Right ventricle myocardium superior (tissue), 1 donor: ENCODE data around the gene ST7. TPM values are rescaled to one million over a fixed set of nuclear protein-coding genes. Genes with fewer than 3 reads are reported as not detected.
"Not testable (repeated sequence)": the region's sequence is repeated elsewhere in the genome, so short reads cannot be mapped to it uniquely, and the experiment has no call there.

ENCODE experiments used
- ATAC-seq: fragments of 200-7000 bp; cut with Tn5 transposase; one replicate; pipeline ENCODE4 v1.9.1; 2020; ENCODE audit warnings: mild to moderate bottlenecking; ENCODE audit not compliant: poor library complexity
- DNase-seq: peaks from one replicate; pipeline ENCODE4 v3.0.0-alpha.2; 2020
- intact Hi-C: fragments of 100-400 bp; cut with DNase I; formaldehyde crosslinking; loops from one replicate; pipeline ENCODE4 v1.11.2; 2022
- total RNA-seq: library from RNA; stranded (reverse); fragmentation: NEBNext Ultra II Directional; extraction: Animal tissue kit (Norgen Biotek cat#: 25700); gene quantifications from one replicate; pipeline ENCODE4 v1.2.1, GENCODE V29; 2021
- donor health status: DM: no; HTN: yes; CAD: no; lungs with severe emphysema.

The ST7 gene
- total RNA-seq, 1 donor from 2014 or later, result 29.7 TPM

DNA sequence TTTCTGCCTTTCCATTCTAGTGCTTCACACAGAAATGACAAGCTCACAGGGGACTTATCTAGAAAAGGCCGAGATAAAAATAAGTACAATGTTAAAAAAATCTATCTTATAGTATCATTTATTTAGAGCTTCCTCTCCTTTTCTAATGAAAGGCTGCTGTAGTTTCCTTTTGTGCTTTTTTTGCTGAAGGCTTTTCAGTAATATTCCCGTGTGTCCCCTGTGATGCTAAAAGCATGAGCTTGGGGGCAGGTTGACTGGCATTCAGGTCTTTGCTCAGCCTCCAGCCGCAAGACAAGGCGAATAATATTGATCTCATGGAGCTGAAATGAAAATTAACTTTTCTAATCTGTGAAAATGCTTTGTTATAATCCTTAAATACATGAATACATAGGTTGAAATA, 143.0 kb downstream of the ST7 start:
- ATAC-seq (no peak), DNase-seq (no peak)
- intact Hi-C loops, result no loop called here

DNA sequence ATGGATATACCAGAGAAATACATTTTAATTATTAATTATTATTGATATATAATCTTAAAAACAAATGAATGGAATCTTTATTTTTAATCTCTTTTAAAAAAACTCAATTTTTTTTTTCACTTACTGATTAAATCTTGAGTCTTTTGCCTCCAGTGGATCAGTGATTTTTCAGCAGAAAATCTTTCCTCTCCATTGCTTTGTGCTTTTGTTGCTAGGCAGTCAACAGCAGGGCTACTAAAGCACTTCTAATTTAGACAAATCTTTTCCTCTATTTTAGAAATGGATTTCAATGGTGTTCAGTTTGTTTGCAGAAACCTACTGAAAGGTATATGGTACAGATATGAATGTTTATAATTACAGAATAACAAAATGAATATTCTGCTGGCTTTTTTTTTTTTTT, 143.6 kb downstream of the ST7 start:
- DNase-seq (no peak), ATAC-seq (no peak)
- intact Hi-C loops, result no loop called here

DNA sequence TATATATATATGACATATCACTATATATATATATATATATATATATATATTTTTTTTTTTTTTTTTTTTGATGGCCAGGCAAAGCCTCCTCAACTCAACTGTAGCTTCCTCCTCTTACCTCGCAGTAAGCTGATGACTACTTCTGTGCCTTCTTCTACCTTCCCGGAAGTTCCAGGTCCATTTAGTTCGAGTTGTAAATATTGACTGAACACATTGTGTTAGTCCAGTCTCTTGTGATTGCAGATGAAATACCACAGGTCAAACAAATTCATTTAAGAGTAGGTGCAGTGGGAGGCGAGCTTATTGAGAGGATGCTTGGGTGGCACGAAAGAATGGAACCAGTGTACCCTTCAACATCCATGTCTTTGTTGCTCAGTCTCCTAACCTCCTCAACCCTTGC, 144.6 kb downstream of the ST7 start:
- intact Hi-C loops, result no loop called here
- DNase-seq (no peak), ATAC-seq (no peak)

DNA sequence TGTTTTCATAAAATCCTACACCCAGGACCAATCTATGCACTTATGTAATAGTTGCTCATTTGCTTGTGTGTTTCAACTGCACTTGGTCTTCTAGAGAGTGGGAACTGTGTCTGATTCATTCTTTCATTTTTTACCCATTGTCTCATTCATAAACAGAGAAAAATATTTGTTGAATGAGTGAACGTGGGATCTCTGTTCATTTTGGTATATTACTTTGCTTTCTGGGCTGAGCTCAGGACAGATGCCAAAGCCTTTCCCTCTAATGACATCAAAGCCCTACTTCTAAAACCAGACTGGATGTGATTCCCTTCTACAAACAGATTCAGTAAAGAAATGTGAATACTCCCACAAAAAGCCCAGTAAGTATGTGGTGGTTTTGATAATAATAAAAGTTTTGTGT, 145.2 kb downstream of the ST7 start:
- no peak for ATAC-seq
- DNase-seq, result no peak
- intact Hi-C loops, result no loop called here

DNA sequence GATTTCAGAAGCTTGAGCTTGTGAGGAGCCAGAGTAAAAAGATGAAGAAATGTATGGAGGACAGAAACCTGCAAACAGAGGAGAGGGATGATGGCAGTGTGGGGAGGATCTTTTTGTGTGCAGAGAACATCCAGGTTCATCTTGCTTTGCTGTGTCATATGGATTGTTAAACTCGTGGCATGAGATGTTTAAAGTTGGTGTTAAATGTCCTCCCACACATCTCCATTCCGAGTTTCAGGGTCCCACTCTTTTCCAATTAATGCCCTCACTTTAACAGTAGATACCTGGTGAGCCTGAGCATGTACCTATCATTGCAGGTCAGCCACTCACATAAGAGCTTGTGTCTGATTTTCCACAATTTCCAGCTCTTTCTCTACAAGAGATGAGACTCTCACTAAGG, 147.7 kb downstream of the ST7 start:
- intact Hi-C loops, result no loop called here
- no peak for DNase-seq
- no peak for ATAC-seq

DNA sequence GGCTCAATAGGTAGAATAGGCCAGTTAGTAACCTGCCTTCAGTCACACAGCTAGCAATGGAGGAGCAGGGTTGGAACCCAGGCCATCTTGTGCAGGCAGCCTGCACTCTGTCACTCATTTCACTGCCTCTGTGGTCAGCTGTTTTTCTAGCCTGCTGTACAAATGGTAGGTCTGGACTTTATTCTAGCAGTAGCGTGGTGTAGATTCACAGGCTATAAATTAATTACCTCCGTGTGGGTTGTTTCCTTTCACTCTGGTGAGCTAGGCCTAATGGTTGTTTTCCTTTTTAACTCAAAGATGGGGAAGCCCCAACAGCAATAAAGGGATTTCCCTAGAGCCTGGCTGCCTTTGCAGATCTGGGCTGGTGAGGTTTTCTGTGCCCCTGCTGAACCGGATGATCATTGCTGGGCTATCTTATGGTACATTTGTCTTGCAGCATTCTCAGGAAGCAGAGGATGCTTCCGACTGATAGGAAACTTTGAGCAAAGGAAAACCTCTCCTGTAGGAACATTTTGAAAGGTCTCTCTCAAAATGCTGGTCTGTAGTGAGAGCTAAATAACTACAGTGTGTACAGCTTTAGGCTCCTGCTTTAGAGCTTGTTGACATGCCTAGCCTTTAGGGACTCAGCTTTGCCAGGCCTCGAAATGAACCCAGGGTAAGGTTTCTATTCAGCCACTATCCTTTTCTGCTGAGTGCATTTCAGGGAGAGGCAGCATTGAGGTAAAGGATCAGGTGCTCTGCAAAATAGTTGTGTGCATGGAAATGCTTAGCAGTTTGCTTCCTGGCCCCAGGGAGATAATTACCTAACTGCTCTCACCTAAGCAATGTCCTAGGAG, 157.4 kb downstream of the ST7 start:
- ATAC-seq, result peak; percentile 69
- intact Hi-C loops, result no loop called here

DNA sequence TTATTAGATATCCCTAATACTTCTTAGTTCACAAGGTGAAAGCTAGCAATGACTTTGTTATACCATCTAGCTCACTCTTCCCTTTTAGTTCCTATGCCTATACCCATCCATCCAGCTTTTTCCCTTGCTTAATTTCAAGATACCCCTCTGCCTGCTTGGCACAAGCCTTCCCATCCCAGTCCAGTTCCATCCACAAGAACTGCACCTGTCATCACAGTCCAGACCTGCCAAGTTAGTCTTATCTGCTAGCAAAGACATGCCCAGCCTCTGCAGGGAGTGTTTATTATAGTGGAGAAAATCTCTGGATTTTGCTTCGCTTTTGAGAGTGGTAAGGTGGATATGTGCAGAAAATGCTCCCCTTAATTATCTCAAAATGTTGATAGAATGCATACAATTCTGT, 158.2 kb downstream of the ST7 start:
- ATAC-seq (peak; percentile 94), DNase-seq (no peak)
- intact Hi-C loops, result no loop called here

More for the DNA sequence above, 157.4 kb downstream of the ST7 start:
- DNase-seq, result no peak

DNA sequence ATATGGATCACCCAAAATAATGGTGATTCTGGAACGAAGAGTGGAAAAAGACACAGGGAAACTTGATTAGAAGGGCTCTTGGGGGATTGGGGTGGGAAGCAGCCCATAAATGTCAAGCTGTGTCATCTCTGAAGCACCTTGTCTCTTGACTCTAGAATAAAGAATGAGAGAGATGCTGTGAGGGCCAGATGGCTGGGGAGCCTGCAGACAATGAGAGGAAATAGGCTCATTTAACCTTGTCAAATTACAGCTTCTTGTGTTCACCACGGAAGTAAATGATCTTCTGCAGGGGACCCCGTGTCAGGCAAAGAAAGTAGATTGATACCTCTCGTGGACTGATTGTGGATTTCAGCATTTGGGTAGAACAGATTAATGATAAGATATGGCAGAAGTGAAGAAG, 159.3 kb downstream of the ST7 start:
- no peak for DNase-seq
- intact Hi-C loops, result loop anchor here (2.0 kb wide), 1 partner anchor 124 kb away; no protein-coding TSS in a partner anchor
- ATAC-seq, result no peak

DNA sequence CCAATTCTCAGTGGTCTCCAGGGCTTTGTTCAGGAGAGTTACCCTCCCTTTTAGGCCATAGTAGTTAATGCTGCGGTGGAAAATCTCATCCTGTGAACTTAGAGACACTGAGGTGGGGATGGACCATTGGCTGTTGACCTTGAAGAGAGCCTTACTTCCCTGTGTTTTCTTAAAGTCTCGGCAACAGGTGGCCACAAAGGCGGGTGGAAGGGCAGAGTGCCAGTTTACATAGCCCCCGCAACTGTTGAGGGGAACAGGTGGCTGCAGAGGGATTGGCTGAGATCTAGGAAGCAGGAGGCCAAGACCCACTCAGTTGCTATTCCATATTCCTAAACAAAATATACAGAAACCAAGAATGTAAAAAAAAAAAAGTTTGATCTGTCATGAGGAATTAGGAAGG, 160.6 kb downstream of the ST7 start:
- no peak for DNase-seq
- no peak for ATAC-seq
- intact Hi-C loops, result loop anchor here (2.0 kb wide), 1 partner anchor 125 kb away; no protein-coding TSS in a partner anchor

DNA sequence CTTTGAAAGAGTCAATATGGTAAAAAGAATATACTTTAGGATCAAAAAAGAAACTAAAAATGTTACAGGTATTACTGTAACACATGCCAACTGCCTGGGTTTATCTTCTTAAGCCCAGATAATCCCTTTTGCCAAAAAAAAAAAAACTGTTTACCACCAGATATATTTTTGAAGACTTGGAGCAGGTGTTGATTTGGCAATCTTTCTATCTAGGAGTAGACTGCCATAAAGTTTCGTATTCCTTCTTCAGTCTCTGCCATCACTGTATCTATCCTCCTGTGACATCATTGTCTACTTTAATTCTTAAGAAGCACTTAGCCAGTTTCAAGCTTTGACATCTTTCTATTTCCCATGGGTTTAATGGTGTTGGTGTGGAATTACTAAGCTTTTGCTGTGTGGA, 161.0 kb downstream of the ST7 start:
- no peak for DNase-seq
- intact Hi-C loops, result no loop called here
- ATAC-seq, result no peak

DNA sequence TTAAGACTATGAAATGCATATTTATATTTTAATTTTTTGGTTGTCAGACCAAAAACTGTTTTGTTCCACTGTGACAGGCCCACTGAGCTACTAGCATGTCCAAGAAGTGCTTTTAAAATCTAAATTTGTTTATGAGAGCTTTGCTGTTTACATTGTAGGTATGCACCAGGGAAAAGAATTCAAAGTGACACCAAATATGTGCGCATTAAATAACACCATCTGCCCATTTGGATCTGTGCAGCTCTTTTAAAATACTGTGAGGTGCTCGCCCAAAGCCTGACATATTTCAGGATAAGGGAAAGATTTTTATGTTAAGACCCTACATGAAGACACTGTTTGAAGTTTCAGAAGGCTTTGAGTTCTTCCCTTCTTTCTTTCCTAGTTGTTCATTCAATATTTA, 162.9 kb downstream of the ST7 start:
- intact Hi-C loops, result loop anchor here (5.0 kb wide), 1 partner anchor 184 kb away; no protein-coding TSS in a partner anchor
- DNase-seq (no peak), ATAC-seq (no peak)

DNA sequence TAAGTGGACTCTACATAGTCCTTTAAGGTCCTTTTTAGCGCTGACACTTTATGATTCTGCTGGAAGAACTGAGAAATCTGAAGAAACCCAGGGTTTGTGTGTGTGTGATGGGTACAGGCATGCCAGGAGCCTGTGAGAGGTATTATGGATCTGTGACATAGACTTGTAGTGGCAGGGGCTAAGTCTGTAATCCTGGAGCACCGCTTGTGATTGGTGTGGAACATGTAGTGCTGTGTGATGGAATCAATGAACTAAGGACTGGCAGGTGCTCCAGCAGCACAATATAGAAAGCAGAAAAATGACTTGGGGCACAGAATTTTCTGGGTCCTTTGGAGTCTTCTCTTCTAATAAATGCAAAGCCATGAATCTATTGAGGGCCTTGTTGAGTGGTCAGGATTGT, 163.9 kb downstream of the ST7 start:
- intact Hi-C loops, result loop anchor here (5.0 kb wide), 1 partner anchor 185 kb away; no protein-coding TSS in a partner anchor
- DNase-seq (no peak), ATAC-seq (no peak)

DNA sequence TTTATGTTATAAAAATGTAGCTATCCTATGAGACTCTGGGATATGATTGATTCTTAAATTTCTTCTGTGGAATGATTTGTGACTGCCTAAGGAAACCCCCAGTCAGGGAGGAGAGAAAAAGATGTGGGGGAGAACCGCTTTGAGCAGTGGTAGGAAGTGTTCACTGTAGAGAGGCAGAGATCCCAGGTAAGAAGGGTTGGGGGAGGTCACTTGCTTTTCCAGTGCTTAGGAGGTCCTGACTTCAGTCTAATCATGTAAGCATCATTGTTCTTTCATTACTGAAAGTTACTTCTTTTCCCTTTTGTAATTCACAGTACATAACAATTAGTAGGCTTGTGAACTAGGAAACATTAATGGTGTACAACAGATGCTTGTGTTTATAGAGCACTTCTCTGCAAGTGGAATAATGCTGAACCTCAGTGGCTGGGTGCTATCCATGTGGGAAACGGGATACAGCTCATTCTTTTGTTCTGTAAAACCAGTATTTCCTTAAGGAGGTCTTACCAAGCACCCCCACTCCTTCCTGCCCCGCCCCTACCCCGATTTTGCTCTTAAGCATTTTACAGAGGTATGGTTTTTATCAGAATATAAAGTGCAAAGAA, 165.4 kb downstream of the ST7 start:
- intact Hi-C loops, result loop anchor here (5.0 kb wide), 1 partner anchor 186 kb away; no protein-coding TSS in a partner anchor
- DNase-seq (no peak), ATAC-seq (no peak)

DNA sequence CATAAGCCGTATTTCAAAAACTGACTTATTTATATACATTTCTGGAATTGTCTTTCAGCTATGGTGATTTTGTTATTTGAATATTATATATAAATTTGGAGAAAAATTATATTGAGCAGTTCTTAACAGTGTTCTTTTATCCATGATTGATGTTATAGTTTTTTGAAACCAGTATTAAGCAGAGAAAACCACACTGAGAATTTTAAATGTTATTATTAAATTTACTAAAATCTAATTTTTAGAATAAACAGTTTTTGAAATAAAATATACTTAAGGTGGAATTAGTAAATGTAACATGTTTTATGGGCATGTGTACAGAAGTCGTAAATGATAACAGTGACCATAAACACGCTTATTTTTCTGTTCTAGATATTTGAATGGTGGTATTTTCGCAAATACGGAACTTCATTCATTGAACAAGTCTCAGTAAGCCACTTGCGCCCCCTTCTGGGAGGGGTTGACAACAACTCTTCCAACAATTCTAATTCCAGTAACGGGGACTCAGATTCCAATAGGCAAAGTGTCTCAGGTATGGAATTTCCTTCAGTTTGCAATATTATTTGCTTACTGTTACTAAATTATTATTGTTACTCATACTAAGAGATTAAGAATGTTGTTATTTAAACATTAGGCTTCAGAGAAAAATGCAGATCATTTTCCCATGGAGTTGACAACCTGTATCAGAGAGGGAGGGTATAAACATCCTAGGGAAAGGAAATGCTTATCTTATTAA, 166.1 kb downstream of the ST7 start:
- DNase-seq, result peak; percentile 84
- intact Hi-C loops, result loop anchor here (5.0 kb wide), 1 partner anchor 187 kb away; no protein-coding TSS in a partner anchor
- peak; percentile 66 for ATAC-seq

DNA sequence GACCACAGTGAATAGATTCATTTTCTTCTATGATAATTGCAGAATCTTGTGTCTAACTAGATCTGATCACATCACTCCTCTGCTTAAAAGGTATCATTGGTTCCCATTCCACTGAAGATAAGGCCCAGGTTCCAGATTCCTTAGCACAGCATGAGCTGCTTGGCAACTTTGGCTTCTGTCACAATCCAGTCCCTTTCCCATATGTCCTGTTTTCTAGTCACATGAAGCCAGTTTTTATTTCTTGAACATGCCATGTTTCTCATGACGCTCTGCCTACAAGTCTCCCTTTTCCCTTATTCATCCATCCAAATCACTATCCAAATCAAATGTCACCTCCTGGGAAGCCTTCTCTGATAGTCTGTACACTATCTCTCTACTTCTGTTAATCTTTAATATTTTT, 167.0 kb downstream of the ST7 start:
- ATAC-seq, DNase-seq, intact Hi-C loops: not testable (repeated sequence)

DNA sequence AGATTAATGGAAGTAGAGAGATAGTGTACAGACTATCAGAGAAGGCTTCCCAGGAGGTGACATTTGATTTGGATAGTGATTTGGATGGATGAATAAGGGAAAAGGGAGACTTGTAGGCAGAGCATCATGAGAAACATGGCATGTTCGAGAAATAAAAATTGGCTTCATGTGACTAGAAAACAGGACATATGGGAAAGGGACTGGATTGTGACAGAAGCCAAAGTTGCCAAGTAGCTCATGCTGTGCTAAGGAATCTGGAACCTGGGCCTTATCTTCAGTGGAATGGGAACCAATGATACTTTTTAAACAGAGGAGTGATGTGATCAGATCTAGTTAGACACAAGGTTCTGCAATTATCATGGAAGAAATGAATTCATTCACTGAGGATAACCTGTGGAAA, 168.7 kb downstream of the ST7 start:
- ATAC-seq, DNase-seq, intact Hi-C loops: not testable (repeated sequence)

DNA sequence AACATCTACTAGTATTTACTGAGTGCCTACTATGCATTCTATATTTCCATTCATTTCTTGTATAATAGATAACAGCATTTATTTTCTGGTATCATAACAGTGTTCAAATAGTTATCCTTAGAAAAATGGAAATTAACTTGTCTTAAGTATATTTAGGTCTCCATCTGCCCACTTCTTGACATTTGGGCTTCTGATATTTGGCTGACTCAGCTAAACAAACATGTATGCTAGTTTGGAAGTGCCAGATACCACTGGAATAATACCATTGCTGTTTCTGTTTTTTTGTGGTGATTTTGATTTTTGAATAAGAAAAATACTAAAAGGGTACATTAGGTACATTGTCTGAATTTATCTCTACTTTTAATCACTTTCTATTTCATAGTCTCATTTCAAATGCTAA, 169.2 kb downstream of the ST7 start:
- ATAC-seq (no peak), DNase-seq (no peak)
- intact Hi-C loops, result no loop called here

DNA sequence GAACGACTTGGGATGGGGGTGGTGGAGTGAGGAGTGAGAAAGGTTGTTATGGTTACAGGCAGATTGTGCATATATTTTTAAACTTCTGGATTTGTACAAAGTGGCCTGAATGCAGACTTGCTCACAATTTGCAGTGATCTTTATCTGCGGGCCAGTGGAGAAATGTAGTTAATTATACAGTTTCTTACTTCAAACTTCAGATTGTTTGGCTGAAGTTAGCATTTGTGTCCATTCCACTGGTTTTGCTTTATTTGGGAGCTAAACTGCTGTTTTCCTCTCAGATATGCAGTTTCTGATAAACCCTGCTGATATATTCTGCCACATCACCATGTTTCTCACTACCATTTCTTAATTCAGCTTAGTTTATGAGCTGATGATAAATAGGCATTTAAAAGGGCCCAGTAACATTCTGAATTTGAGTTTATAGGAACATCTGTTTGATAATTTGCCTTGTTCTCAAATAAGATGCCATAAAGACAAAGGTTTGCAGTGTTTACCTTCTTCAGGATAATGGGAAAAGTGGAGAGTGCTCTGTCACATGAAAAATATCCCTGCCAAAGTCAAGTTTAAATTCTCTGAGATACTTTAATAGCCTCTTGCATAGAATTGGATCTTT, 170.1 kb downstream of the ST7 start:
- ATAC-seq, result no peak
- intact Hi-C loops, result no loop called here
- DNase-seq, result no peak
